HG03469 (cell line): ENCODE data around the gene PITHD1.
"Not testable (repeated sequence)": the region's sequence is repeated elsewhere in the genome, so short reads cannot be mapped to it uniquely, and the experiment has no call there.

ENCODE experiments used
- ATAC-seq: cut with Tn5 transposase; IDR thresholded peaks from one replicate; pipeline ENCODE4 v1.9.1; 2021; ENCODE audit warnings: mild to moderate bottlenecking, moderate library complexity, moderate number of reproducible peaks; ENCODE audit not compliant: unreplicated experiment

The PITHD1 gene

GRCh38 chr1:23823767-23824166 lies 45.5 kb downstream of the PITHD1 start:
- ATAC-seq, result no peak

- no peak for ATAC-seq
Observed at GRCh38 chr1:23824711-23825075, 46.5 kb downstream of the PITHD1 start.

- ATAC-seq, result no peak
Observed at GRCh38 chr1:23825076-23825761, 47.0 kb downstream of the PITHD1 start, which contains the start of gene HMGCL. Gene HMGCL, minus strand, starts transcription at chr1:23825429. Its CDS starts 14 bp downstream, at chr1:23825415.

GRCh38 chr1:23825762-23826522 lies 47.7 kb downstream of the PITHD1 start:
- no peak for ATAC-seq

- ATAC-seq, result not testable (repeated sequence)
Observed at GRCh38 chr1:23826590-23826989, 48.4 kb downstream of the PITHD1 start.

- ATAC-seq, result no peak
Observed at GRCh38 chr1:23827717-23828116, 49.5 kb downstream of the PITHD1 start.

GRCh38 chr1:23834156-23834555 lies 55.9 kb downstream of the PITHD1 start:
- not testable (repeated sequence) for ATAC-seq

- ATAC-seq, result no peak
Observed at GRCh38 chr1:23836037-23836436, 57.8 kb downstream of the PITHD1 start.
